HFFc6 (cell line): ENCODE results near the gene ATP5PO. TPM values are rescaled to one million over a fixed set of nuclear protein-coding genes. Genes with fewer than 3 reads are reported as not detected.

Experiments
- DNase-seq: peaks from one replicate; pipeline ENCODE4 v3.0.0-alpha.2; 2018
- H3K27ac Mint-ChIP-seq: 2 replicates; pipeline ENCODE4 v1.8.0; 2020; ENCODE audit warnings: mild to moderate bottlenecking, mixed read lengths
- H3K27me3 Mint-ChIP-seq: 2 replicates; pipeline ENCODE4 v1.8.0; 2021; ENCODE audit warnings: mild to moderate bottlenecking, moderate library complexity, mixed read lengths; ENCODE audit not compliant: insufficient read depth
- H3K36me3 Mint-ChIP-seq: 2 replicates; pipeline ENCODE4 v1.8.0; 2021; ENCODE audit warnings: low read depth, mixed read lengths
- H3K4me1 Mint-ChIP-seq: 2 replicates; pipeline ENCODE4 v1.8.0; 2020; ENCODE audit warnings: low read depth, mixed read lengths
- H3K4me3 Mint-ChIP-seq: 2 replicates; pipeline ENCODE4 v1.8.0; 2020; ENCODE audit warnings: mild to moderate bottlenecking, moderate library complexity, mixed read lengths
- H3K9me3 Mint-ChIP-seq: 2 replicates; pipeline ENCODE4 v1.8.0; 2020; ENCODE audit warnings: mild to moderate bottlenecking, mixed read lengths
- total RNA-seq, 6 experiments: library from RNA; stranded (reverse); fragmentation: NEBNext Ultra II Directional; extraction: Animal tissue kit (Norgen Biotek cat#: 25700); gene quantifications; 2 replicates in 1 of 6; 3 replicates in 5 of 6; pipeline ENCODE4 v1.2.3, GENCODE V29; 2021
- TF ChIP-seq, protein P1 (sequence below): fragments of 200-600 bp; sonication (generic); IDR thresholded peaks from 2 replicates; pipeline ENCODE4 v1.5.0; 2021; ENCODE audit warnings: antibody characterized with exemption, mild to moderate bottlenecking

ATP5PO gene
- total RNA-seq, 6 experiments from 2014 or later: 175 to 206 (median 192) TPM

DNA sequence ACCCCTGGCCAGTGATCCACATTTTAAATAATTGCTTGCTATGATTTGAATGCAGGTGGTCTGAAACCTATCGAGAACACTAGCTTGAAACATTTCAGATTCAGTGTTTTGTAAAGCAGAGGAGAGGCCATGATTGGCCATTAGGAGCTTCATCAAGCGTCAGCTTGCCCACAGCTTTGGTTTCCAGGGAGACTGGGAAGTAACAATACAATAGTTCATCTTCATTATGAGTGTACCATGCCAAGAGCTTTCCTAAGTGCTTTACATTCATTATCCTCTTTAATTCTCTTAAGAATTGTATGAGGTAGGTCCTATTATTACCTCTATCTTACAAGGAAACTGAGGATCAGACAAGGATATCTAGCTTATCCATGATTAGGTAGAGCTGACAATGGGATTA lies 27.7 kb upstream of the ATP5PO start:
- Mint-ChIP-seq H3K4me3 (no peak overlapping the region), H3K36me3 (peaks cover 10% of the 10 kb centered on the region; the same call in 1 of the 2 replicates), H3K4me1 (peaks cover 33% of the 10 kb centered on the region), H3K27ac (no peak overlapping the region), H3K27me3 (peaks cover 3% of the 10 kb centered on the region; the same call in 1 of the 2 replicates), H3K9me3 (no peaks in the 10 kb centered on the region)
- DNase-seq: no peak
- TF ChIP-seq, protein P1, sequence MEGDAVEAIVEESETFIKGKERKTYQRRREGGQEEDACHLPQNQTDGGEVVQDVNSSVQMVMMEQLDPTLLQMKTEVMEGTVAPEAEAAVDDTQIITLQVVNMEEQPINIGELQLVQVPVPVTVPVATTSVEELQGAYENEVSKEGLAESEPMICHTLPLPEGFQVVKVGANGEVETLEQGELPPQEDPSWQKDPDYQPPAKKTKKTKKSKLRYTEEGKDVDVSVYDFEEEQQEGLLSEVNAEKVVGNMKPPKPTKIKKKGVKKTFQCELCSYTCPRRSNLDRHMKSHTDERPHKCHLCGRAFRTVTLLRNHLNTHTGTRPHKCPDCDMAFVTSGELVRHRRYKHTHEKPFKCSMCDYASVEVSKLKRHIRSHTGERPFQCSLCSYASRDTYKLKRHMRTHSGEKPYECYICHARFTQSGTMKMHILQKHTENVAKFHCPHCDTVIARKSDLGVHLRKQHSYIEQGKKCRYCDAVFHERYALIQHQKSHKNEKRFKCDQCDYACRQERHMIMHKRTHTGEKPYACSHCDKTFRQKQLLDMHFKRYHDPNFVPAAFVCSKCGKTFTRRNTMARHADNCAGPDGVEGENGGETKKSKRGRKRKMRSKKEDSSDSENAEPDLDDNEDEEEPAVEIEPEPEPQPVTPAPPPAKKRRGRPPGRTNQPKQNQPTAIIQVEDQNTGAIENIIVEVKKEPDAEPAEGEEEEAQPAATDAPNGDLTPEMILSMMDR: no peak

DNA sequence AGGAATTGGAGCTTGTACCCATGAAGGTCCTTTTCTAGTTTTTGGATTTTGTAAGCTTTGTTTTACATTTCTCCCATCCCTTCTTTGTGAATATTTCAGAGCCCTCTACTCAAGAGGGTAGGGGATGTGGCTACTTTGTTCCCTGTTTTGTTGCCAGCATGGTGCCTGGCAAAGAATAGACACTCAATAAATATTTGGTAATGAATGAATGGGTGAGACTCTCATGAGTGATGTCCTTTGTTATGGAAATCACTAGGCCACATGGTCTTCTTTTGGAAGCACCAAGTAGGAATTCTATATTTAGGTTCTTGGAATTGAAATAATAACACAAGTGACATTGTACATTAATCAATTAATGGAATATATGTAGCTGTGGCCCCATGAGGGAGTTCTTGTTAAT lies 26.8 kb upstream of the ATP5PO start:
- no peak overlapping the region for H3K4me3 Mint-ChIP-seq
- H3K36me3 Mint-ChIP-seq: peaks cover 10% of the 10 kb centered on the region; the same call in 1 of the 2 replicates
- TF ChIP-seq, protein P1: no peak
- H3K27ac Mint-ChIP-seq: no peak overlapping the region
- H3K9me3 Mint-ChIP-seq: no peaks in the 10 kb centered on the region
- no peaks in the 10 kb centered on the region for H3K27me3 Mint-ChIP-seq
- DNase-seq: no peak
- peaks cover 25% of the 10 kb centered on the region for H3K4me1 Mint-ChIP-seq

DNA sequence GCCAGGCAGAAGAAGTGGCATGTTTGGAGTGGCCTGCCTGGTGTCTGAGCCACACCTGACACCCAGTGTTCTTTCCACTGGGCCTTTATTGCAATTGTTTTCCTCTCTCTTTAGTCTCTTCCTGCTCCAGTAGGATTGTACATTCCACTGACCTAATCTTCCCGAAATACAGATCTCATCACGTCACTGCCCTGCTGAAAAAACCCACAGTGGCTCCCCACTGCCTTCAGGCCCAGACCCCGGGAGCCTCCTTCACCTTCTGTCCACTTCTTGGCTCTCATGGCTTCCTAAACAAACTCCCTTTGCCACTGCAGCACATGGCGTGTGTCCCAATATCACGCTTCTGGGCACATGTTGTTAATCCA lies 25.3 kb upstream of the ATP5PO start:
- Mint-ChIP-seq H3K36me3 (peaks cover 10% of the 10 kb centered on the region; the same call in 1 of the 2 replicates), H3K27ac (peak overlapping the region; percentile 88), H3K4me3 (peak overlapping the region; percentile 45; the same call in 1 of the 2 replicates), H3K9me3 (no peaks in the 10 kb centered on the region), H3K4me1 (peaks cover 15% of the 10 kb centered on the region), H3K27me3 (no peaks in the 10 kb centered on the region)
- DNase-seq: peak; percentile 37
- TF ChIP-seq, protein P1: no peak

DNA sequence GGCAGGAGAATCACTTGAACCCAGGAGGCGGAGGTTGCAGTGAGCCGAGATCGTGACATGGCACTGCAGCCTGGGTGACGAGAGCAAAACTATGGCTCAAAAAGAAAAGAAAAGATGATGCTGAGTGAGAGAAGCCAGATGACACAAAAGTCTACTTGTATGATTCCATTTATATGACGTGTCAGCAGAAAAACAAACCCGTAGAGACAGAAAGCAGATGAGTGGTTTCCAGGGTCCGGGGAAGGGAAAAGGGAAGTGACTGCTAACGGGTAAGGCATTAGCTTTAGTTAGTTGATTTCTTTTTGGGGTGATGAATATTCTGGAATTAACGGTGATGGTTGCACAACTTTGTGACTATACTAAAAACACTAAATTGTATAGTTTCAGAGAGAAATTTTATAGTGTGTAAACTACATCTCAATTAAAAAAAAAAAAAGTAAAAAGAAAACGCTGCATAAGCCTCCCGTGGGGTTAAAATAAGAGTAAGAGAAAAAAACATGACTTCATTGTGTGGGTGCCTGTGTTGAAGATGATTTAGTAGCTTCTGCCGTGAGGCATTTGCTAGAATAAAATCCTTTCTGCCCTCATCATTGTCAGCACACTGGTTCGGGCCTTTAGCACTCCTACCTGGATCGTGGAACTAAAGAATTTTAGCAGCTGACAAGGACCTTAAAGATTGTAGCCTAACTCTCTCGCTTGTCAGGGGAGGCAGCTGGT lies 24.7 kb upstream of the ATP5PO start:
- TF ChIP-seq, protein P1: no peak
- Mint-ChIP-seq H3K4me3 (peak overlapping the region; percentile 45; the same call in 1 of the 2 replicates), H3K4me1 (peaks cover 15% of the 10 kb centered on the region), H3K27me3 (no peaks in the 10 kb centered on the region), H3K27ac (peak overlapping the region; percentile 88), H3K9me3 (no peaks in the 10 kb centered on the region), H3K36me3 (peaks cover 10% of the 10 kb centered on the region; the same call in 1 of the 2 replicates)
- DNase-seq: peak; percentile 83

DNA sequence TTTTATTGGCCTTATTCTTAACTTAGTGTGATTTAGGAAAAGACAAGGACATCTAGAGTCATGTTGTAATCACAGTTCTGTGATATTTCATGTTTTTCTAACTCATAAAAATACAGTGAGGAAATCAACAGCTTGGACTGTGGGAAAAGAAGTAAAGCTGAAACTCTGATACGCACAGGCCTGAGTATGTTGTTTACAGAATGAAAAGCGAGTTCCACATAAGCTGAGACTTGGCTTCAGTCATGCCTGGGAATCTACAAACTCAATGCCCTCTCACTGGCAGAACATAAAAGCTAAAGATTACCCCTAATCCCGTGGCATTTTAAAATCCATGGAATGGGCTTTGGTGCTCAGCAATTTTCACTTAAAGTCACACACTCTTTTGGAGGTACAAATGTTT lies 23.6 kb upstream of the ATP5PO start:
- Mint-ChIP-seq H3K27ac (peak overlapping the region; percentile 88; the same call in 1 of the 2 replicates), H3K27me3 (no peaks in the 10 kb centered on the region), H3K4me1 (peaks cover 15% of the 10 kb centered on the region), H3K9me3 (no peaks in the 10 kb centered on the region), H3K36me3 (peaks cover 2% of the 10 kb centered on the region; the same call in 1 of the 2 replicates), H3K4me3 (no peak overlapping the region)
- TF ChIP-seq, protein P1: no peak
- no peak for DNase-seq
